ENCODE data around the gene ANO1. TPM values are rescaled to one million over a fixed set of nuclear protein-coding genes. Genes with fewer than 3 reads are reported as not detected.

The ANO1 gene
- total and polyA plus RNA-seq, 2 of the 8 experiments (the other 6 are each of a cell fraction or from before 2014, with no cell fraction given) = 4.7 to 5.0 TPM

DNA sequence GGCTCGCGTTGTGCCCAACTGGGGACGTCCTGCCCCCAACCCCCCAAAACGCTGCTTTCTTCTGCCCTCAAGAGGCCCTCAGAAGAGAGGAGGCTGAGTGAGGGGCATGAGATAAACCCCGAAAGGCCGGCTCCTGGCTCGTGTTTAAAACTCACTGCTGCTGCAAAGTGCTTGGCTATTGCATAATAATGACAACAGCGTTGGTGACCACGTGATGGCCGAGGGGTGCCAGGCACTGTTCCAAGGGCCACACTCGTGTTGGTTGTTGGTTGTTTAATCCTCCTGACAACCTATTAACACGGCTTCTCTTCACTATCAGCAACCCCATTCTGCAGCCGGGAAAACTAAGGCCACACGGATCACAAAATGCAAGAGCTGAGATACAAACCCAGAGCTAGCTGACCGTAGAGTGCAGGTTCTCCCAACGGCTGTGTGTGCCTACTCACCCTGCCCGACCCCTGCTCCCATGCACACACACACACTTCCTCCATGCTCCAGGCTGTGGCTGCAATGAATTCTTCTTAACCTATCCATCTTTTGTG lies 51.0 kb downstream of the ANO1 start (continued):
- TF ChIP-seq, protein P1, sequence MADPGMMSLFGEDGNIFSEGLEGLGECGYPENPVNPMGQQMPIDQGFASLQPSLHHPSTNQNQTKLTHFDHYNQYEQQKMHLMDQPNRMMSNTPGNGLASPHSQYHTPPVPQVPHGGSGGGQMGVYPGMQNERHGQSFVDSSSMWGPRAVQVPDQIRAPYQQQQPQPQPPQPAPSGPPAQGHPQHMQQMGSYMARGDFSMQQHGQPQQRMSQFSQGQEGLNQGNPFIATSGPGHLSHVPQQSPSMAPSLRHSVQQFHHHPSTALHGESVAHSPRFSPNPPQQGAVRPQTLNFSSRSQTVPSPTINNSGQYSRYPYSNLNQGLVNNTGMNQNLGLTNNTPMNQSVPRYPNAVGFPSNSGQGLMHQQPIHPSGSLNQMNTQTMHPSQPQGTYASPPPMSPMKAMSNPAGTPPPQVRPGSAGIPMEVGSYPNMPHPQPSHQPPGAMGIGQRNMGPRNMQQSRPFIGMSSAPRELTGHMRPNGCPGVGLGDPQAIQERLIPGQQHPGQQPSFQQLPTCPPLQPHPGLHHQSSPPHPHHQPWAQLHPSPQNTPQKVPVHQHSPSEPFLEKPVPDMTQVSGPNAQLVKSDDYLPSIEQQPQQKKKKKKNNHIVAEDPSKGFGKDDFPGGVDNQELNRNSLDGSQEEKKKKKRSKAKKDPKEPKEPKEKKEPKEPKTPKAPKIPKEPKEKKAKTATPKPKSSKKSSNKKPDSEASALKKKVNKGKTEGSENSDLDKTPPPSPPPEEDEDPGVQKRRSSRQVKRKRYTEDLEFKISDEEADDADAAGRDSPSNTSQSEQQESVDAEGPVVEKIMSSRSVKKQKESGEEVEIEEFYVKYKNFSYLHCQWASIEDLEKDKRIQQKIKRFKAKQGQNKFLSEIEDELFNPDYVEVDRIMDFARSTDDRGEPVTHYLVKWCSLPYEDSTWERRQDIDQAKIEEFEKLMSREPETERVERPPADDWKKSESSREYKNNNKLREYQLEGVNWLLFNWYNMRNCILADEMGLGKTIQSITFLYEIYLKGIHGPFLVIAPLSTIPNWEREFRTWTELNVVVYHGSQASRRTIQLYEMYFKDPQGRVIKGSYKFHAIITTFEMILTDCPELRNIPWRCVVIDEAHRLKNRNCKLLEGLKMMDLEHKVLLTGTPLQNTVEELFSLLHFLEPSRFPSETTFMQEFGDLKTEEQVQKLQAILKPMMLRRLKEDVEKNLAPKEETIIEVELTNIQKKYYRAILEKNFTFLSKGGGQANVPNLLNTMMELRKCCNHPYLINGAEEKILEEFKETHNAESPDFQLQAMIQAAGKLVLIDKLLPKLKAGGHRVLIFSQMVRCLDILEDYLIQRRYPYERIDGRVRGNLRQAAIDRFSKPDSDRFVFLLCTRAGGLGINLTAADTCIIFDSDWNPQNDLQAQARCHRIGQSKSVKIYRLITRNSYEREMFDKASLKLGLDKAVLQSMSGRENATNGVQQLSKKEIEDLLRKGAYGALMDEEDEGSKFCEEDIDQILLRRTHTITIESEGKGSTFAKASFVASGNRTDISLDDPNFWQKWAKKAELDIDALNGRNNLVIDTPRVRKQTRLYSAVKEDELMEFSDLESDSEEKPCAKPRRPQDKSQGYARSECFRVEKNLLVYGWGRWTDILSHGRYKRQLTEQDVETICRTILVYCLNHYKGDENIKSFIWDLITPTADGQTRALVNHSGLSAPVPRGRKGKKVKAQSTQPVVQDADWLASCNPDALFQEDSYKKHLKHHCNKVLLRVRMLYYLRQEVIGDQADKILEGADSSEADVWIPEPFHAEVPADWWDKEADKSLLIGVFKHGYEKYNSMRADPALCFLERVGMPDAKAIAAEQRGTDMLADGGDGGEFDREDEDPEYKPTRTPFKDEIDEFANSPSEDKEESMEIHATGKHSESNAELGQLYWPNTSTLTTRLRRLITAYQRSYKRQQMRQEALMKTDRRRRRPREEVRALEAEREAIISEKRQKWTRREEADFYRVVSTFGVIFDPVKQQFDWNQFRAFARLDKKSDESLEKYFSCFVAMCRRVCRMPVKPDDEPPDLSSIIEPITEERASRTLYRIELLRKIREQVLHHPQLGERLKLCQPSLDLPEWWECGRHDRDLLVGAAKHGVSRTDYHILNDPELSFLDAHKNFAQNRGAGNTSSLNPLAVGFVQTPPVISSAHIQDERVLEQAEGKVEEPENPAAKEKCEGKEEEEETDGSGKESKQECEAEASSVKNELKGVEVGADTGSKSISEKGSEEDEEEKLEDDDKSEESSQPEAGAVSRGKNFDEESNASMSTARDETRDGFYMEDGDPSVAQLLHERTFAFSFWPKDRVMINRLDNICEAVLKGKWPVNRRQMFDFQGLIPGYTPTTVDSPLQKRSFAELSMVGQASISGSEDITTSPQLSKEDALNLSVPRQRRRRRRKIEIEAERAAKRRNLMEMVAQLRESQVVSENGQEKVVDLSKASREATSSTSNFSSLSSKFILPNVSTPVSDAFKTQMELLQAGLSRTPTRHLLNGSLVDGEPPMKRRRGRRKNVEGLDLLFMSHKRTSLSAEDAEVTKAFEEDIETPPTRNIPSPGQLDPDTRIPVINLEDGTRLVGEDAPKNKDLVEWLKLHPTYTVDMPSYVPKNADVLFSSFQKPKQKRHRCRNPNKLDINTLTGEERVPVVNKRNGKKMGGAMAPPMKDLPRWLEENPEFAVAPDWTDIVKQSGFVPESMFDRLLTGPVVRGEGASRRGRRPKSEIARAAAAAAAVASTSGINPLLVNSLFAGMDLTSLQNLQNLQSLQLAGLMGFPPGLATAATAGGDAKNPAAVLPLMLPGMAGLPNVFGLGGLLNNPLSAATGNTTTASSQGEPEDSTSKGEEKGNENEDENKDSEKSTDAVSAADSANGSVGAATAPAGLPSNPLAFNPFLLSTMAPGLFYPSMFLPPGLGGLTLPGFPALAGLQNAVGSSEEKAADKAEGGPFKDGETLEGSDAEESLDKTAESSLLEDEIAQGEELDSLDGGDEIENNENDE (IDR thresholded peaks at IDR 0.05; ENCODE audit: insufficient replicate concordance, low read length) = no peak
- no peak for TF ChIP-seq SIN3A (conservative IDR thresholded peaks at IDR 0.05 in 1 of 2, IDR thresholded peaks at IDR 0.05 in 1 of 2; ENCODE audit: low read depth in 1 of 2, low read length in 2 of 2)
